ENCODE measurements around the gene YIF1A. TPM values are rescaled to one million over a fixed set of nuclear protein-coding genes. Genes with fewer than 3 reads are reported as not detected.
A peak's percentile ranks its signal among the peaks of the same experiment; 100 is the strongest.
"Not testable (repeated sequence)": the region's sequence is repeated elsewhere in the genome, so short reads cannot be mapped to it uniquely, and the experiment has no call there.

YIF1A gene
- total and polyA plus RNA-seq, 8 donors, result 39.7 to 112 (median 56.6) TPM

DNA sequence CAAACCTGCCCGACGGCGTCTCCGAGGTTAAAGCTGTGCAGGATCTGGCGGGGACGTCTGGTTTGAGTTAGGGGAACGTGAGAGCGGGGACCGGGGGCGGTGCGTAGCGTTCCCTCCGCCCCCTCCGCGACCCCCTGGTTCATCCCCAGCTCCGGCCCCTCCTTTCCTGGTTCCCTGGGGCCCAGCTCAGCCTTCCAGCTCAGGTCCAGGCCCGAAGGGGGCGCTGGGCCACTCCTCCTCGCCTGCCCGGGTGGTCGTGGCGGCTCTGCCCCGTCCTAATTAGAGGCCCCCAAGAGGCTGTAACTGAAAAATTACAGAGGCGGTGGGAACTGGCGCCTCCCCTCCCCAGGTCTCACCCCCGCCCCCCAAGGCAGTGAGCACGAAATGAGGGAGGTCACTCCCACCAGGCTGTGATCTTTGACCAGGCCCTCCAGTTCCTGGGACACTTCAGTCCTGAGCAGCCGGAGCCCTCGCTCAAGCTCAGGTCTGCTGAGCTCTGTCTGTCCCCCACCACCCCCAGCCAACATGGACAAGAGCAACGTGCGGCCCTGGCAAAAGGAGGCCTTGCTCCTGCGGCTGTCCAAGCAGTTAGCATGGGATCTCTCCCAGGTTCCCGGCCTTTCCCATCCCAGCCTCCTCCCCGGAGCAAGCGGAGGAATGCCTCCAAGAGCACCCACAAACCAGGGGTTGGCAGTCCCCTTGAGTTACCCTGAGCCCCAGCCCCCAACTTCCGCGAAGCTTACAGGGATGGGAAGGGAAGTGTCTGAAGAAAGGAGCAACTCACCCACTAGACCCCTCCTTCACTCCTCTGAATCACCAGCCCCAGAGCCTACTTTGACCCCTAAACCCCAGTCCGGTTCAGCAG lies 24.6 kb upstream of the YIF1A start:
- no peaks in the 10 kb centered on the region for H3K27me3 ChIP-seq
- peak overlapping the region in 2 of 4 donors; percentile 41 to 55 for H3K4me3 ChIP-seq
- no peaks in the 10 kb centered on the region for H3K4me1 ChIP-seq
- intact Hi-C loops (cut with DNase I), result no loop called here
- peak overlapping the region; percentile 44 to 87 (median 80) for H3K27ac ChIP-seq
- no peak for ATAC-seq
- TF ChIP-seq CTCF (IDR thresholded peaks at IDR 0.05), result no peak
- H3K36me3 ChIP-seq, result no peaks in the 10 kb centered on the region
- no peak for FAIRE-seq
- 55 to 59% methylated on average over 38 of the region's 38 CpGs for WGBS, 2 donors
- H3K9me3 ChIP-seq, result no peaks in the 10 kb centered on the region
- DNase-seq, result peak in 1 of 6 donors; percentile 82

DNA sequence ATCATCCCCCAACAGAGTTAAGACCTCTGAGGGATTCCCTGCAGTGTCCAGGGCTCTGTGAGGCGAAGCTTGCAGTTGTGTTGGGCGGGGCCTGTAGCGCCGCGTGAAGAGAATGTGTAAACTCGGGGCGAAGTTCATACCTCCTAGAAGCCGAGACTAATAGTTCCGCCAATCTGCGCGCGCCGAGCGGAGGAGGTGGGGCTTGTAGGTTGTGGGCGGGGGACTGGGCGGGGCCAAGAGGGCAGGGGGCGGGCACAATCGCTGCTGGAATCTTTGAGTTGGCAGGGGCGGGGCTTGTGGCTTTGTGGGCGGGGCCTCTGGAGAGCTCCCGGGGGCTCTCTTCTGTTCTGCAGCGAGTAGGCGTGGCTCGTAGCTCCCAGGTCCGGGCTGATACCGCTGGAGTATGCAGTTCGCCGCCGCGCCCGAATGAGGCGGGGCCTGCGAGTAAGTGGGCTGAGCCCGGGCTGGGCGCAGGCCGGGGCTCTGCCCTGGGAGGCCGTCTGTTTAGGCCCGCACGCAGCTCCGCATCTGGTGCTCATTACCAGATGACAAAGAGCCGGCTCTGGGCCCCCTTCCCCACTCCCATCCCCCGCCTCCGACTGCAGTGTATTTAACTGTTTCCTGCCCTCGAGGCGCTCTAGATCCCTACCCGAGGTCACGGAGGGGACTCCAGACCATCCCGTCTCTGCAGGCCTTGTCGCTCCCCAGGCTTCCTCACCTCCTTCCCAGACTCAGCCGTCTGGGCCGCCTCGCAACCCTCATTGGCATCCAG lies 23.8 kb upstream of the YIF1A start:
- Histone ChIP-seq H3K4me1 (no peaks in the 10 kb centered on the region), H3K27ac (peak overlapping the region; percentile 71 to 87 (median 80)), H3K36me3 (no peaks in the 10 kb centered on the region), H3K4me3 (peak overlapping the region; percentile 29 to 55 (median 36)), H3K27me3 (no peaks in the 10 kb centered on the region), H3K9me3 (no peaks in the 10 kb centered on the region)
- no peak for FAIRE-seq
- WGBS, 2 donors, result 4 to 5% methylated on average over 51 to 52 of the region's 52 CpGs
- no peak for TF ChIP-seq CTCF (IDR thresholded peaks at IDR 0.05)
- intact Hi-C loops (cut with DNase I), result no loop called here
- peak; percentile 78 to 89 (median 84) for ATAC-seq
- peak; percentile 97 to 99 (median 99) for DNase-seq

GRCh38 chr11:66311965-66312548 lies 23.1 kb upstream of the YIF1A start:
- no peaks in the 10 kb centered on the region for H3K4me1 ChIP-seq
- peak overlapping the region; percentile 71 to 87 (median 80) for H3K27ac ChIP-seq
- H3K9me3 ChIP-seq, result no peaks in the 10 kb centered on the region
- intact Hi-C loops (cut with DNase I), result no loop called here
- WGBS, 2 donors, result 0% methylated on average over 43 to 44 of the region's 44 CpGs
- TF ChIP-seq CTCF (IDR thresholded peaks at IDR 0.05), result peak; percentile 4 to 79 (median 26)
- peak overlapping the region; percentile 29 to 55 (median 36) for H3K4me3 ChIP-seq
- FAIRE-seq, result no peak
- H3K27me3 ChIP-seq, result no peaks in the 10 kb centered on the region
- H3K36me3 ChIP-seq, result no peaks in the 10 kb centered on the region
- DNase-seq, result peak; percentile 84 to 95 (median 92)
- peak; percentile 79 to 89 (median 84) for ATAC-seq

DNA sequence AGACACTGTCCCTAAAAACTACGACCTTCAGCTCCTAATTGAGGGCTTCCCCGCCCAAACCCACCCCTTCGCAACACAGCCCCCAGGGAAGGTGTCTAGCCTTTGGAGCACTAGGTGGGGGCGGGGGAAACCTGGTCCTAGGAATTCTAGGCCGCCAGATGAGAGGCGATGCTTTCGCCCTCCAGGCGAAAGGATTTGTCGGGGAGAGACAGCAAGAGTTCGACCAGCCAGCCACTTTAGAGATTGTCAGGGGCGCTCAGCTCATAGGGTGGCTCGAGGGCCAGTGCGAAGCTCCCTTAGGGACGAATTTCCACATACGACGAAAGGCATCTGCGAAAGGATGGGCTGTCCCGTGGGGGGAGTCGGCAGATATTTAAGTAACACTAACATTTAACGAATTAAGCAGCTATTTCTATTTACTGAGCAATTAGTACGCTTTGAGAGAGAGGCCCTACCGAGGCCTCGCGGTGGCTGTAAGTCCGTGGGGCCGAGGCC lies 22.6 kb upstream of the YIF1A start:
- H3K27ac ChIP-seq, result peak overlapping the region; percentile 71 to 87 (median 80)
- DNase-seq (no peak), FAIRE-seq (no peak), ATAC-seq (no peak)
- peak overlapping the region in 3 of 4 donors; percentile 29 to 55 (median 41) for H3K4me3 ChIP-seq
- H3K36me3 ChIP-seq, result no peaks in the 10 kb centered on the region
- H3K4me1 ChIP-seq, result no peaks in the 10 kb centered on the region
- intact Hi-C loops (cut with DNase I), result no loop called here
- no peaks in the 10 kb centered on the region for H3K9me3 ChIP-seq
- TF ChIP-seq CTCF (IDR thresholded peaks at IDR 0.05), result peak in 2 of 4 donors; percentile 69 to 80
- 28 to 32% methylated on average over 26 of the region's 26 CpGs for WGBS, 2 donors
- H3K27me3 ChIP-seq, result no peaks in the 10 kb centered on the region

- H3K4me1 ChIP-seq; H3K9me3 ChIP-seq; H3K27ac ChIP-seq; H3K4me3 ChIP-seq; ATAC-seq; H3K36me3 ChIP-seq; DNase-seq; FAIRE-seq; intact Hi-C loops (cut with DNase I); H3K27me3 ChIP-seq: not testable (repeated sequence)
- WGBS, 2 donors, result 82 to 85% methylated on average over 18 of the region's 18 CpGs
Observed at GRCh38 chr11:66310803-66311440, 22.0 kb upstream of the YIF1A start.

Measured in pancreas (tissue), 10 donors.